ENCODE results near the gene GPR52. TPM values are rescaled to one million over a fixed set of nuclear protein-coding genes. Genes with fewer than 3 reads are reported as not detected.

Gene GPR52
- total RNA-seq, 1 donor from 2014 or later: 1.0 TPM

GRCh38 chr1:174469052-174469451 is 21.3 kb downstream of the GPR52 start:
- no peak for DNase-seq

- no peak for DNase-seq
Measured at GRCh38 chr1:174469687-174470086, 21.9 kb downstream of the GPR52 start.

GRCh38 chr1:174479281-174479680 is 31.5 kb downstream of the GPR52 start:
- no peak for DNase-seq

- DNase-seq: no peak
Measured at GRCh38 chr1:174480324-174480723, 32.6 kb downstream of the GPR52 start.

GRCh38 chr1:174491606-174492005 is 43.8 kb downstream of the GPR52 start:
- DNase-seq: no peak

- no peak for DNase-seq
Measured at GRCh38 chr1:174497478-174497877, 49.7 kb downstream of the GPR52 start.
